ENCODE results near the gene PSMG1. TPM values are rescaled to one million over a fixed set of nuclear protein-coding genes. Genes with fewer than 3 reads are reported as not detected.

Gene PSMG1
- total RNA-seq, 1 experiment from 2014 or later, result 88.8 TPM

- Histone ChIP-seq H3K27me3 (ENCODE audit: control insufficient read depth, insufficient read depth, low read length) (no peaks in the 10 kb centered on the region), H3K36me3 (replicated peaks; ENCODE audit: control insufficient read depth, insufficient read depth, low read length) (no peaks in the 10 kb centered on the region), H3K4me3 (ENCODE audit: insufficient read depth, low read depth, low read length) (no peak overlapping the region)
- no peak for DNase-seq
Measured at GRCh38 chr21:39132248-39132647, 51.0 kb downstream of the PSMG1 start.

GRCh38 chr21:39131791-39132190, 51.5 kb downstream of the PSMG1 start:
- no peaks in the 10 kb centered on the region for H3K27me3 ChIP-seq (ENCODE audit: control insufficient read depth, insufficient read depth, low read length)
- DNase-seq, result no peak
- H3K36me3 ChIP-seq (replicated peaks; ENCODE audit: control insufficient read depth, insufficient read depth, low read length), result no peaks in the 10 kb centered on the region
- no peak overlapping the region for H3K4me3 ChIP-seq (ENCODE audit: insufficient read depth, low read depth, low read length)

GRCh38 chr21:39127506-39127905, 55.7 kb downstream of the PSMG1 start:
- H3K36me3 ChIP-seq (replicated peaks; ENCODE audit: control insufficient read depth, insufficient read depth, low read length), result no peaks in the 10 kb centered on the region
- no peak overlapping the region for H3K4me3 ChIP-seq (ENCODE audit: insufficient read depth, low read depth, low read length)
- DNase-seq, result no peak
- H3K27me3 ChIP-seq (ENCODE audit: control insufficient read depth, insufficient read depth, low read length), result no peaks in the 10 kb centered on the region

GRCh38 chr21:39126486-39126806, 56.8 kb downstream of the PSMG1 start:
- Histone ChIP-seq H3K36me3 (replicated peaks; ENCODE audit: control insufficient read depth, insufficient read depth, low read length) (no peaks in the 10 kb centered on the region), H3K27me3 (ENCODE audit: control insufficient read depth, insufficient read depth, low read length) (no peaks in the 10 kb centered on the region), H3K4me3 (ENCODE audit: insufficient read depth, low read depth, low read length) (no peak overlapping the region)
- DNase-seq, result no peak

- Histone ChIP-seq H3K4me3 (ENCODE audit: insufficient read depth, low read depth, low read length) (no peak overlapping the region), H3K27me3 (ENCODE audit: control insufficient read depth, insufficient read depth, low read length) (no peaks in the 10 kb centered on the region), H3K36me3 (replicated peaks; ENCODE audit: control insufficient read depth, insufficient read depth, low read length) (no peaks in the 10 kb centered on the region)
- peak; percentile 82 for DNase-seq
Measured at GRCh38 chr21:39125752-39126485, 57.3 kb downstream of the PSMG1 start.

Other genes with a start within 250 kb of the PSMG1 start
- gene BRWD1, start 130.2 kb upstream of the PSMG1 start, total RNA-seq (2014; rRNA removed; shearing (Covaris generic)), result 33.5 and 51.2 TPM in 2 replicates
- 310 and 389 TPM in 2 replicates for gene HMGN1, start 165.6 kb upstream of the PSMG1 start, total RNA-seq (2014; rRNA removed; shearing (Covaris generic))

Data from H7 (cell line).